ENCODE data around the gene DHRS11. TPM values are rescaled to one million over a fixed set of nuclear protein-coding genes. Genes with fewer than 3 reads are reported as not detected.

DHRS11 gene
- polyA plus RNA-seq, 3 donors, result 1.2 to 4.3 (median 2.7) TPM

DNA sequence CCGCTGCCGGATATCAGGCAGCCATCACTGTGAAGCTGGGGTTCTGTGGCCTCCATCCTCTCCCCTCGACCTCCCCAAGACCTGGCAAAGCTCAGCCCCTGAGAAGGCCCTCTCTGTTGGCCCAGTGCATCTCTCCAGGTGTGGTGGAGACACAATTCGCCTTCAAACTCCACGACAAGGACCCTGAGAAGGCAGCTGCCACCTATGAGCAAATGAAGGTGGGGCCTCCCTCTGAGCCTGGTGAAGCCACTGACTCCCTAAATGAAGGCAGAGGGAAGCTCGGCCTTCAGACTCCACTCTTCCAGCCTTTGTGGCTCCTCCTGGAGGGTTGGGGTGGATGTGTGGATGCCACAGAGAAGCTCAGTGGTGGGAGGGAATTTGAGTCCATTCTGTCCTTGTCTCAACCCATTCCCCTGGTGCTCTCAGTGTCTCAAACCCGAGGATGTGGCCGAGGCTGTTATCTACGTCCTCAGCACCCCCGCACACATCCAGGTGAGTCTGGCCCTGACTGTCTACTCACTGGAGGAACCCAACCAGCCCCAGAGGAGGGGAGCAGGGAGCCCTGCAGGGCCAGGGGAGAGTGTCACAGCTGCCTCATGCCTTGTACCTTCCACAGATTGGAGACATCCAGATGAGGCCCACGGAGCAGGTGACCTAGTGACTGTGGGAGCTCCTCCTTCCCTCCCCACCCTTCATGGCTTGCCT lies 8.0 kb downstream of the DHRS11 start:
- no peak overlapping the region for H2AFZ ChIP-seq (ENCODE audit: insufficient read depth, low read depth, low read length, poor library complexity, severe bottlenecking)
- H4K20me1 ChIP-seq (ENCODE audit: insufficient read depth, low read length), result peaks cover 8% of the 10 kb centered on the region
- Mint-ChIP-seq H3K4me3 (no peak overlapping the region), H3K4me1 (peaks cover 28% of the 10 kb centered on the region), H3K9me3 (no peaks in the 10 kb centered on the region), H3K27me3 (ENCODE audit: low read depth in 3 of 3) (peaks cover 0 to 1% (median 0%) of the 10 kb centered on the region in 3 donors), H3K36me3 (peaks cover 1 to 4% of the 10 kb centered on the region in 2 donors), H3K27ac (no peak overlapping the region)
- H3K27ac ChIP-seq (ENCODE audit: low read depth in 1 of 2, low read length in 2 of 2), result no peak overlapping the region
- 96% methylated on average over 6 of the region's 11 CpGs for WGBS (ENCODE audit: insufficient coverage)
- H3K4me3 ChIP-seq (replicated peaks in 1 of 3; ENCODE audit: low read depth in 2 of 3, low read length in 3 of 3), result no peak overlapping the region
- no peaks in the 10 kb centered on the region for H3K9me3 ChIP-seq (replicated peaks in 1 of 2; ENCODE audit: control insufficient read depth in 1 of 2, insufficient read depth in 1 of 2, low read length in 2 of 2)
- no peak for DNase-seq
- TF ChIP-seq, protein P1, sequence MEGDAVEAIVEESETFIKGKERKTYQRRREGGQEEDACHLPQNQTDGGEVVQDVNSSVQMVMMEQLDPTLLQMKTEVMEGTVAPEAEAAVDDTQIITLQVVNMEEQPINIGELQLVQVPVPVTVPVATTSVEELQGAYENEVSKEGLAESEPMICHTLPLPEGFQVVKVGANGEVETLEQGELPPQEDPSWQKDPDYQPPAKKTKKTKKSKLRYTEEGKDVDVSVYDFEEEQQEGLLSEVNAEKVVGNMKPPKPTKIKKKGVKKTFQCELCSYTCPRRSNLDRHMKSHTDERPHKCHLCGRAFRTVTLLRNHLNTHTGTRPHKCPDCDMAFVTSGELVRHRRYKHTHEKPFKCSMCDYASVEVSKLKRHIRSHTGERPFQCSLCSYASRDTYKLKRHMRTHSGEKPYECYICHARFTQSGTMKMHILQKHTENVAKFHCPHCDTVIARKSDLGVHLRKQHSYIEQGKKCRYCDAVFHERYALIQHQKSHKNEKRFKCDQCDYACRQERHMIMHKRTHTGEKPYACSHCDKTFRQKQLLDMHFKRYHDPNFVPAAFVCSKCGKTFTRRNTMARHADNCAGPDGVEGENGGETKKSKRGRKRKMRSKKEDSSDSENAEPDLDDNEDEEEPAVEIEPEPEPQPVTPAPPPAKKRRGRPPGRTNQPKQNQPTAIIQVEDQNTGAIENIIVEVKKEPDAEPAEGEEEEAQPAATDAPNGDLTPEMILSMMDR (IDR thresholded peaks at IDR 0.05), result no peak
- H3K79me2 ChIP-seq (ENCODE audit: insufficient read depth, low read length), result peaks cover 20% of the 10 kb centered on the region
- intact Hi-C loops (cut with micrococcal nuclease), result loop anchor here (1.0 to 10.0 kb wide), 3 partner anchors 8 to 448 kb away; partner anchors contain the start of genes AATF (in 1 of the 2) and DHRS11 (in 1 of the 2)
- H3K4me2 ChIP-seq (replicated peaks; ENCODE audit: extremely low read depth, low read length, poor library complexity, severe bottlenecking), result no peak overlapping the region
- H3K9ac ChIP-seq (ENCODE audit: insufficient read depth, low read length, poor library complexity, severe bottlenecking), result no peak overlapping the region
- H3K27me3 ChIP-seq (ENCODE audit: control insufficient read depth in 2 of 2, insufficient read depth in 2 of 2, low read length in 2 of 2), result no peaks in the 10 kb centered on the region
- H3K4me1 ChIP-seq (ENCODE audit: control insufficient read depth in 1 of 2, insufficient read depth in 2 of 2, low read length in 2 of 2), result peaks cover 18 to 24% of the 10 kb centered on the region in 2 donors
- no peaks in the 10 kb centered on the region for H3K36me3 ChIP-seq (replicated peaks in 1 of 2; ENCODE audit: control insufficient read depth in 1 of 2, insufficient read depth in 2 of 2, low read length in 2 of 2)

DNA sequence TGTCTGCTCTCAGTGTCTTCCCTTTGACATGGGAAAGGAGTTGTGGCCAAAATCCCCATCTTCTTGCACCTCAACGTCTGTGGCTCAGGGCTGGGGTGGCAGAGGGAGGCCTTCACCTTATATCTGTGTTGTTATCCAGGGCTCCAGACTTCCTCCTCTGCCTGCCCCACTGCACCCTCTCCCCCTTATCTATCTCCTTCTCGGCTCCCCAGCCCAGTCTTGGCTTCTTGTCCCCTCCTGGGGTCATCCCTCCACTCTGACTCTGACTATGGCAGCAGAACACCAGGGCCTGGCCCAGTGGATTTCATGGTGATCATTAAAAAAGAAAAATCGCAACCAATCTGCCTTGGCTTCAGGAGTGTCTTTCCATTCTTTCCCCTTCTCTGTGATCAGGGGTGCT lies 8.8 kb downstream of the DHRS11 start:
- Histone ChIP-seq H3K9me3 (replicated peaks in 1 of 2; ENCODE audit: control insufficient read depth in 1 of 2, insufficient read depth in 1 of 2, low read length in 2 of 2) (no peaks in the 10 kb centered on the region), H3K4me1 (ENCODE audit: control insufficient read depth in 1 of 2, insufficient read depth in 2 of 2, low read length in 2 of 2) (peaks cover 18 to 24% of the 10 kb centered on the region in 2 donors), H2AFZ (ENCODE audit: insufficient read depth, low read depth, low read length, poor library complexity, severe bottlenecking) (peak overlapping the region; percentile 99), H3K4me2 (replicated peaks; ENCODE audit: extremely low read depth, low read length, poor library complexity, severe bottlenecking) (peak overlapping the region; percentile 94), H3K36me3 (replicated peaks in 1 of 2; ENCODE audit: control insufficient read depth in 1 of 2, insufficient read depth in 2 of 2, low read length in 2 of 2) (no peaks in the 10 kb centered on the region), H4K20me1 (ENCODE audit: insufficient read depth, low read length) (peaks cover 8% of the 10 kb centered on the region), H3K27me3 (ENCODE audit: control insufficient read depth in 2 of 2, insufficient read depth in 2 of 2, low read length in 2 of 2) (no peaks in the 10 kb centered on the region), H3K4me3 (replicated peaks in 1 of 3; ENCODE audit: low read depth in 2 of 3, low read length in 3 of 3) (peak overlapping the region in 1 of 3 experiments; percentile 98), H3K27ac (ENCODE audit: low read depth in 1 of 2, low read length in 2 of 2) (no peak overlapping the region), H3K79me2 (ENCODE audit: insufficient read depth, low read length) (peaks cover 20% of the 10 kb centered on the region), H3K9ac (ENCODE audit: insufficient read depth, low read length, poor library complexity, severe bottlenecking) (peak overlapping the region; percentile 89)
- peaks cover 32% of the 10 kb centered on the region for H3K4me1 Mint-ChIP-seq
- peak overlapping the region in 5 of 7 donors; percentile 26 to 92 (median 89) for H3K27ac Mint-ChIP-seq
- 0% methylated on average over 1 of the region's 3 CpGs for WGBS (ENCODE audit: insufficient coverage)
- DNase-seq, result no peak
- TF ChIP-seq, protein P1 (IDR thresholded peaks at IDR 0.05), result no peak
- H3K36me3 Mint-ChIP-seq, result peaks cover 2 to 4% of the 10 kb centered on the region in 2 donors
- no peaks in the 10 kb centered on the region for H3K9me3 Mint-ChIP-seq
- intact Hi-C loops (cut with micrococcal nuclease), result loop anchor here (1.0 to 10.0 kb wide), 3 partner anchors 9 to 447 kb away; partner anchors contain the start of genes AATF (in 1 of the 2) and DHRS11 (in 1 of the 2)
- peak overlapping the region; percentile 91 to 93 for H3K4me3 Mint-ChIP-seq
- H3K27me3 Mint-ChIP-seq (ENCODE audit: low read depth in 3 of 3), result no peaks in the 10 kb centered on the region
